Spleen (tissue), 11 donors: Measurements from ENCODE around the gene DRAXIN. TPM values are rescaled to one million over a fixed set of nuclear protein-coding genes. Genes with fewer than 3 reads are reported as not detected.

Experiments
- DNase-seq: peaks from one replicate; pipeline ENCODE4 v3.0.0-alpha.2; 2020
- H3K27ac ChIP-seq, 8 donors: fragments of 200-600 bp; sonication (generic) in 7 of 8; 1 replicate in 4 of 8; 2 replicates in 4 of 8; pipeline versions ENCODE4 v1.5.0 to v1.8.0; 2016 to 2021; ENCODE audit warnings: inconsistent platforms in 4 of 8, mild to moderate bottlenecking in 4 of 8, moderate library complexity in 1 of 8
- H3K27me3 ChIP-seq, 7 donors: fragments of 200-600 bp; sonication (generic) in 6 of 7; replicated peaks in 1 of 7; 1 replicate in 4 of 7; 2 replicates in 3 of 7; pipeline versions ENCODE4 v1.5.0 to v1.8.0; 2016 to 2021; ENCODE audit warnings: inconsistent platforms in 3 of 7, mild to moderate bottlenecking in 1 of 7
- H3K36me3 ChIP-seq, 6 donors: fragments of 200-600 bp; sonication (generic) in 5 of 6; 1 replicate in 4 of 6; 2 replicates in 2 of 6; pipeline versions ENCODE4 v1.5.0 to v1.8.0; 2016 to 2021; ENCODE audit warnings: inconsistent platforms in 2 of 6
- H3K4me1 ChIP-seq, 6 donors: fragments of 200-600 bp; sonication (generic) in 5 of 6; 1 replicate in 3 of 6; 2 replicates in 3 of 6; pipeline versions ENCODE4 v1.5.0 to v1.8.0; 2016 to 2021; ENCODE audit warnings: inconsistent platforms in 3 of 6
- H3K4me3 ChIP-seq, 8 donors: fragments of 200-600 bp; sonication (generic) in 7 of 8; 1 replicate in 4 of 8; 2 replicates in 4 of 8; pipeline versions ENCODE4 v1.5.0 to v1.8.0; 2016 to 2021; ENCODE audit warnings: inconsistent platforms in 4 of 8, mild to moderate bottlenecking in 4 of 8, moderate library complexity in 2 of 8
- H3K9me3 ChIP-seq, 8 donors: fragments of 200-600 bp; sonication (generic) in 7 of 8; 1 replicate in 4 of 8; 2 replicates in 4 of 8; pipeline versions ENCODE4 v1.5.0 to v1.8.0; 2016 to 2021; ENCODE audit warnings: inconsistent platforms in 4 of 8
- CTCF ChIP-seq, 11 experiments: fragments of 200-600 bp in 7 of 11; fragments of 450-650 bp in 4 of 11; sonication (generic) in 4 of 11; IDR thresholded peaks in 8 of 11; conservative IDR thresholded peaks in 3 of 11; 1 replicate in 7 of 11; 2 replicates in 4 of 11; pipeline versions ENCODE4 v1.4.0 to v1.8.0; 2016 to 2021; ENCODE audit warnings: antibody characterized with exemption in 11 of 11, inconsistent platforms in 4 of 11, mild to moderate bottlenecking in 1 of 11
- POLR2A ChIP-seq, 3 donors: fragments of 450-650 bp; IDR thresholded peaks; one replicate each; pipeline ENCODE4 v1.5.1; 2017; ENCODE audit warnings: antibody characterized with exemption in 3 of 3, mild to moderate bottlenecking in 1 of 3
- POLR2AphosphoS5 ChIP-seq, 3 donors: sonication (generic); formaldehyde crosslinking; IDR thresholded peaks; one replicate each; pipeline ENCODE4 v1.5.1; 2017; ENCODE audit warnings: antibody characterized with exemption in 3 of 3
- WGBS, 5 donors: extraction: QIAGEN DNeasy Blood & Tissue Kit in 3 of 5; methylation state at CpG; one replicate each; pipeline versions ENCODE4 v1.1.5 to v1.1.7; 2013 to 2018; 5-methylcytosine and 5-hydroxymethylcytosine counted together
- intact Hi-C: fragments of 100-400 bp; cut with DNase I; formaldehyde crosslinking; loops from one replicate; pipeline ENCODE4 v1.15.0; 2023; ENCODE audit warnings: low total_unique reads
- polyA plus RNA-seq, 3 donors: library from polyadenylated mRNA; stranded (reverse); fragments of 200-250 nt; gene quantifications; one replicate each; pipeline ENCODE4 v1.2.1, GENCODE V29; 2013
- total RNA-seq, 7 donors: library from RNA; depleted of rRNA in 3 of 7; stranded (reverse); fragments of >200 nt in 3 of 7; fragmentation: NEBNext Ultra II Directional in 4 of 7; extraction: Animal tissue kit (Norgen Biotek cat#: 25700) in 4 of 7; gene quantifications; one replicate each; pipeline versions ENCODE4 v1.1.0 to v1.2.1, GENCODE V29; 2016 to 2021
- donor health status: healthy with polysubstance abuse.
- donor health status: DM: no; HTN: no; CAD: no; lungs with moderate emphysema.
- donor health status: DM: no; HTN: no; CAD: no.
- donor health status: Bipolar disorder and iron deficiency.
- donor health status: healthy.
- donor health status: DM: no; HTN: no; CAD: no.
- donor health status: DM: yes; HTN: yes; CAD: no.

DRAXIN gene
- total and polyA plus RNA-seq, 10 donors, result 0.04 to 0.37 (median 0.10) TPM; not detected in 3

GRCh38 chr1:11765661-11766428, 74.3 kb downstream of the DRAXIN start:
- H3K27me3 ChIP-seq, result peaks cover 0 to 28% (median 17%) of the 10 kb centered on the region in 7 donors
- intact Hi-C loops, result no loop called here
- no peaks in the 10 kb centered on the region for H3K9me3 ChIP-seq
- H3K4me3 ChIP-seq, result no peak overlapping the region
- no peak overlapping the region for H3K27ac ChIP-seq
- DNase-seq, result no peak
- H3K36me3 ChIP-seq, result no peaks in the 10 kb centered on the region
- TF ChIP-seq POLR2A (IDR thresholded peaks at IDR 0.05) (no peak), CTCF (IDR thresholded peaks at IDR 0.05 in 8 of 11, conservative IDR thresholded peaks at IDR 0.05 in 3 of 11) (no peak), POLR2AphosphoS5 (IDR thresholded peaks at IDR 0.05) (no peak)
- WGBS, 5 donors, result 73 to 94% (median 87%) methylated on average over 10 to 19 of the region's 19 CpGs
- peaks cover 0 to 17% (median 9%) of the 10 kb centered on the region in 6 donors for H3K4me1 ChIP-seq

GRCh38 chr1:11766429-11766776, 74.9 kb downstream of the DRAXIN start:
- 85 to 87% (median 86%) methylated on average over 14 of the region's 14 CpGs; no CpG with 5 or more reads in 1 of the 5 donors for WGBS, 5 donors
- peaks cover 0 to 17% (median 9%) of the 10 kb centered on the region in 6 donors for H3K4me1 ChIP-seq
- TF ChIP-seq CTCF (IDR thresholded peaks at IDR 0.05 in 8 of 11, conservative IDR thresholded peaks at IDR 0.05 in 3 of 11) (no peak), POLR2AphosphoS5 (IDR thresholded peaks at IDR 0.05) (no peak), POLR2A (IDR thresholded peaks at IDR 0.05) (no peak)
- DNase-seq, result no peak
- intact Hi-C loops, result no loop called here
- H3K27me3 ChIP-seq, result peaks cover 0 to 22% (median 13%) of the 10 kb centered on the region in 7 donors
- no peak overlapping the region for H3K27ac ChIP-seq
- no peaks in the 10 kb centered on the region for H3K9me3 ChIP-seq
- no peak overlapping the region for H3K4me3 ChIP-seq
- no peaks in the 10 kb centered on the region for H3K36me3 ChIP-seq

GRCh38 chr1:11767922-11768704, 76.6 kb downstream of the DRAXIN start:
- peaks cover 0 to 7% (median 0%) of the 10 kb centered on the region in 6 donors for H3K4me1 ChIP-seq
- no peak overlapping the region for H3K4me3 ChIP-seq
- H3K27ac ChIP-seq, result no peak overlapping the region
- DNase-seq, result no peak
- H3K36me3 ChIP-seq, result no peaks in the 10 kb centered on the region
- H3K27me3 ChIP-seq, result peaks cover 0 to 7% (median 0%) of the 10 kb centered on the region in 7 donors
- no peaks in the 10 kb centered on the region for H3K9me3 ChIP-seq
- TF ChIP-seq POLR2AphosphoS5 (IDR thresholded peaks at IDR 0.05), result peak in 1 of 3 donors; percentile 39
- TF ChIP-seq POLR2A (IDR thresholded peaks at IDR 0.05), result no peak
- WGBS, 5 donors, result 70 to 82% (median 73%) methylated on average over 11 to 16 of the region's 16 CpGs
- intact Hi-C loops, result no loop called here

GRCh38 chr1:11768821-11769220, 77.3 kb downstream of the DRAXIN start:
- no peak for DNase-seq
- Histone ChIP-seq H3K4me1 (peaks cover 0 to 7% (median 0%) of the 10 kb centered on the region in 6 donors), H3K36me3 (no peaks in the 10 kb centered on the region), H3K27ac (no peak overlapping the region), H3K4me3 (no peak overlapping the region), H3K27me3 (peaks cover 0 to 7% (median 0%) of the 10 kb centered on the region in 7 donors), H3K9me3 (no peaks in the 10 kb centered on the region)
- WGBS, 5 donors, result 43 to 61% (median 57%) methylated on average over 4 of the region's 4 CpGs
- no peak for TF ChIP-seq POLR2A (IDR thresholded peaks at IDR 0.05)
- no peak for TF ChIP-seq POLR2AphosphoS5 (IDR thresholded peaks at IDR 0.05)
- no peak for TF ChIP-seq CTCF (IDR thresholded peaks at IDR 0.05 in 8 of 11, conservative IDR thresholded peaks at IDR 0.05 in 3 of 11)
- intact Hi-C loops, result no loop called here
